Smooth muscle cell (in vitro differentiated cells): ENCODE measurements around the gene CD5L. TPM values are rescaled to one million over a fixed set of nuclear protein-coding genes. Genes with fewer than 3 reads are reported as not detected.

ENCODE experiments used
- DNase-seq: peaks from one replicate; lab custom pipeline; 2025; ENCODE audit not compliant: unreplicated experiment; lab: John Stamatoyannopoulos, UW
- H2AFZ ChIP-seq: fragments of 200-600 bp; sonication (generic); 2 replicates; pipeline ENCODE4 v1.6.0; 2016; ENCODE audit warnings: antibody characterized with exemption, low read depth, mild to moderate bottlenecking
- H3F3A ChIP-seq: fragments of 200-600 bp; sonication (generic); 2 replicates; pipeline ENCODE4 v1.6.0; 2017; ENCODE audit warnings: antibody characterized with exemption, low read depth
- H3K27ac ChIP-seq: fragments of 200-600 bp; sonication (generic); 2 replicates; pipeline ENCODE4 v1.5.1; 2016; ENCODE audit warnings: low read depth, mild to moderate bottlenecking
- H3K27me3 ChIP-seq: fragments of 200-600 bp; sonication (generic); 2 replicates; pipeline ENCODE4 v1.6.1; 2016; ENCODE audit warnings: low read depth, mild to moderate bottlenecking
- H3K36me3 ChIP-seq: fragments of 200-600 bp; sonication (generic); 2 replicates; pipeline ENCODE4 v1.5.1; 2016; ENCODE audit warnings: low read depth
- H3K4me1 ChIP-seq: fragments of 200-600 bp; sonication (generic); 2 replicates; pipeline ENCODE4 v1.5.1; 2016; ENCODE audit warnings: low read depth
- H3K4me2 ChIP-seq: fragments of 200-600 bp; sonication (generic); 2 replicates; pipeline ENCODE4 v1.6.0; 2016; ENCODE audit warnings: mild to moderate bottlenecking
- H3K4me3 ChIP-seq: fragments of 200-600 bp; sonication (generic); 2 replicates; pipeline ENCODE4 v1.5.1; 2016; ENCODE audit warnings: mild to moderate bottlenecking
- H3K79me2 ChIP-seq: fragments of 200-600 bp; sonication (generic); 2 replicates; pipeline ENCODE4 v1.6.0; 2016; ENCODE audit warnings: low read depth, mild to moderate bottlenecking
- H3K9ac ChIP-seq: fragments of 200-600 bp; sonication (generic); 2 replicates; pipeline ENCODE4 v1.6.0; 2016; ENCODE audit warnings: low read depth
- H3K9me3 ChIP-seq: fragments of 200-600 bp; sonication (generic); replicated peaks from 2 replicates; pipeline ENCODE4 v1.5.1; 2016; ENCODE audit warnings: low read depth
- H4K20me1 ChIP-seq: fragments of 200-600 bp; sonication (generic); 2 replicates; pipeline ENCODE4 v1.6.0; 2016; ENCODE audit warnings: low read depth
- CTCF ChIP-seq: fragments of 200-600 bp; sonication (generic); IDR thresholded peaks from 2 replicates; pipeline ENCODE4 v1.5.1; 2017; ENCODE audit warnings: borderline replicate concordance, mild to moderate bottlenecking, antibody characterized with exemption; ENCODE audit not compliant: insufficient read depth, poor library complexity, severe bottlenecking
- WGBS: methylation state at CpG from one replicate; pipeline ENCODE4 v1.1.7; 2016; ENCODE audit warnings: low lambda C conversion rate; 5-methylcytosine and 5-hydroxymethylcytosine counted together
- polyA plus RNA-seq: library from polyadenylated mRNA; unstranded; fragments of >200 nt; fragmentation: Nextera tagmentation; extraction: Ambion mirVana; gene quantifications from 2 replicates; pipeline ENCODE4 v1.2.1, GENCODE V29; 2016
- total RNA-seq: library from RNA; depleted of rRNA; stranded (reverse); fragments of >200 nt; gene quantifications from 2 replicates; pipeline ENCODE4 v1.2.3, GENCODE V29; 2014

CD5L gene
- total and polyA plus RNA-seq, 2 experiments from 2014 or later: not detected

- no peak for TF ChIP-seq CTCF
- 92% methylated on average over 5 of the region's 5 CpGs for WGBS
- H2AFZ ChIP-seq: no peak overlapping the region
Observed at GRCh38 chr1:157798211-157798610, 43.4 kb downstream of the CD5L start.

GRCh38 chr1:157785248-157785647 lies 56.4 kb downstream of the CD5L start:
- H3F3A ChIP-seq: no peaks in the 10 kb centered on the region
- 39% methylated on average over 1 of the region's 1 CpG for WGBS
- H3K4me2 ChIP-seq: no peak overlapping the region
- H3K27me3 ChIP-seq: no peaks in the 10 kb centered on the region
- H3K27ac ChIP-seq: no peak overlapping the region
- no peaks in the 10 kb centered on the region for H3K36me3 ChIP-seq
- no peaks in the 10 kb centered on the region for H3K4me1 ChIP-seq
- TF ChIP-seq CTCF: no peak
- no peak overlapping the region for H2AFZ ChIP-seq
- H4K20me1 ChIP-seq: no peaks in the 10 kb centered on the region
- no peak for DNase-seq
- no peak overlapping the region for H3K4me3 ChIP-seq
- no peaks in the 10 kb centered on the region for H3K9me3 ChIP-seq
- H3K9ac ChIP-seq: no peak overlapping the region
- H3K79me2 ChIP-seq: no peaks in the 10 kb centered on the region

More at GRCh38 chr1:157798211-157798610, 43.4 kb downstream of the CD5L start:
- no peaks in the 10 kb centered on the region for H3K27me3 ChIP-seq
- no peaks in the 10 kb centered on the region for H3F3A ChIP-seq
- H3K79me2 ChIP-seq: no peaks in the 10 kb centered on the region
- no peaks in the 10 kb centered on the region for H3K36me3 ChIP-seq
- no peak overlapping the region for H3K4me3 ChIP-seq
- no peaks in the 10 kb centered on the region for H4K20me1 ChIP-seq
- no peak overlapping the region for H3K27ac ChIP-seq
- H3K9me3 ChIP-seq: no peaks in the 10 kb centered on the region
- no peaks in the 10 kb centered on the region for H3K4me1 ChIP-seq
- no peak overlapping the region for H3K4me2 ChIP-seq
- H3K9ac ChIP-seq: no peak overlapping the region
- DNase-seq: no peak

GRCh38 chr1:157784801-157785200 lies 56.8 kb downstream of the CD5L start:
- H3K9ac ChIP-seq: no peak overlapping the region
- no peak for TF ChIP-seq CTCF
- H3K79me2 ChIP-seq: no peaks in the 10 kb centered on the region
- H3K36me3 ChIP-seq: no peaks in the 10 kb centered on the region
- H3F3A ChIP-seq: no peaks in the 10 kb centered on the region
- no peak overlapping the region for H3K27ac ChIP-seq
- no peak overlapping the region for H3K4me3 ChIP-seq
- no peaks in the 10 kb centered on the region for H3K27me3 ChIP-seq
- H2AFZ ChIP-seq: no peak overlapping the region
- 86% methylated on average over 3 of the region's 3 CpGs for WGBS
- no peak for DNase-seq
- H3K4me2 ChIP-seq: no peak overlapping the region
- no peaks in the 10 kb centered on the region for H3K4me1 ChIP-seq
- no peaks in the 10 kb centered on the region for H3K9me3 ChIP-seq
- H4K20me1 ChIP-seq: no peaks in the 10 kb centered on the region

- Histone ChIP-seq H3K27ac (no peak overlapping the region), H3K27me3 (no peaks in the 10 kb centered on the region), H3F3A (no peaks in the 10 kb centered on the region), H3K79me2 (no peaks in the 10 kb centered on the region), H3K4me2 (no peak overlapping the region), H4K20me1 (no peaks in the 10 kb centered on the region), H3K4me1 (no peaks in the 10 kb centered on the region), H3K9ac (no peak overlapping the region), H3K36me3 (no peaks in the 10 kb centered on the region), H3K9me3 (no peaks in the 10 kb centered on the region), H3K4me3 (no peak overlapping the region), H2AFZ (no peak overlapping the region)
- no peak for TF ChIP-seq CTCF
- 100% methylated on average over 1 of the region's 1 CpG for WGBS
- DNase-seq: no peak
Observed at GRCh38 chr1:157782931-157783330, 58.7 kb downstream of the CD5L start.
